Measurements from ENCODE around the gene MYOM3. TPM values are rescaled to one million over a fixed set of nuclear protein-coding genes. Genes with fewer than 3 reads are reported as not detected.

MYOM3 gene
- total RNA-seq, 1 donor from 2014 or later, result not detected

GRCh38 chr1:24110642-24111261 is 1.2 kb downstream of the MYOM3 start:
- no peaks in the 10 kb centered on the region for H3K9me3 Mint-ChIP-seq (ENCODE audit: unreplicated experiment)
- no peak overlapping the region for H3K4me3 Mint-ChIP-seq (ENCODE audit: unreplicated experiment)
- H3K27ac Mint-ChIP-seq (ENCODE audit: unreplicated experiment), result no peak overlapping the region
- no peaks in the 10 kb centered on the region for H3K36me3 Mint-ChIP-seq (ENCODE audit: unreplicated experiment)
- TF ChIP-seq, protein P1, sequence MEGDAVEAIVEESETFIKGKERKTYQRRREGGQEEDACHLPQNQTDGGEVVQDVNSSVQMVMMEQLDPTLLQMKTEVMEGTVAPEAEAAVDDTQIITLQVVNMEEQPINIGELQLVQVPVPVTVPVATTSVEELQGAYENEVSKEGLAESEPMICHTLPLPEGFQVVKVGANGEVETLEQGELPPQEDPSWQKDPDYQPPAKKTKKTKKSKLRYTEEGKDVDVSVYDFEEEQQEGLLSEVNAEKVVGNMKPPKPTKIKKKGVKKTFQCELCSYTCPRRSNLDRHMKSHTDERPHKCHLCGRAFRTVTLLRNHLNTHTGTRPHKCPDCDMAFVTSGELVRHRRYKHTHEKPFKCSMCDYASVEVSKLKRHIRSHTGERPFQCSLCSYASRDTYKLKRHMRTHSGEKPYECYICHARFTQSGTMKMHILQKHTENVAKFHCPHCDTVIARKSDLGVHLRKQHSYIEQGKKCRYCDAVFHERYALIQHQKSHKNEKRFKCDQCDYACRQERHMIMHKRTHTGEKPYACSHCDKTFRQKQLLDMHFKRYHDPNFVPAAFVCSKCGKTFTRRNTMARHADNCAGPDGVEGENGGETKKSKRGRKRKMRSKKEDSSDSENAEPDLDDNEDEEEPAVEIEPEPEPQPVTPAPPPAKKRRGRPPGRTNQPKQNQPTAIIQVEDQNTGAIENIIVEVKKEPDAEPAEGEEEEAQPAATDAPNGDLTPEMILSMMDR (IDR thresholded peaks at IDR 0.05), result no peak
- peaks cover 31% of the 10 kb centered on the region for H3K4me1 Mint-ChIP-seq (ENCODE audit: unreplicated experiment)
- peaks cover 3% of the 10 kb centered on the region for H3K27me3 Mint-ChIP-seq (ENCODE audit: unreplicated experiment)
- no peak for DNase-seq (ENCODE audit: extremely low spot score, unreplicated experiment)

GRCh38 chr1:24109686-24110475 is 2.1 kb downstream of the MYOM3 start:
- H3K4me1 Mint-ChIP-seq (ENCODE audit: unreplicated experiment), result peaks cover 36% of the 10 kb centered on the region
- no peak overlapping the region for H3K27ac Mint-ChIP-seq (ENCODE audit: unreplicated experiment)
- TF ChIP-seq, protein P1 (IDR thresholded peaks at IDR 0.05), result no peak
- H3K9me3 Mint-ChIP-seq (ENCODE audit: unreplicated experiment), result no peaks in the 10 kb centered on the region
- DNase-seq (ENCODE audit: extremely low spot score, unreplicated experiment), result no peak
- no peak overlapping the region for H3K4me3 Mint-ChIP-seq (ENCODE audit: unreplicated experiment)
- peaks cover 3% of the 10 kb centered on the region for H3K27me3 Mint-ChIP-seq (ENCODE audit: unreplicated experiment)
- H3K36me3 Mint-ChIP-seq (ENCODE audit: unreplicated experiment), result no peaks in the 10 kb centered on the region

- Mint-ChIP-seq H3K9me3 (ENCODE audit: unreplicated experiment) (no peaks in the 10 kb centered on the region), H3K27me3 (ENCODE audit: unreplicated experiment) (peaks cover 3% of the 10 kb centered on the region), H3K36me3 (ENCODE audit: unreplicated experiment) (no peaks in the 10 kb centered on the region), H3K4me1 (ENCODE audit: unreplicated experiment) (peaks cover 36% of the 10 kb centered on the region), H3K27ac (ENCODE audit: unreplicated experiment) (no peak overlapping the region), H3K4me3 (ENCODE audit: unreplicated experiment) (no peak overlapping the region)
- no peak for DNase-seq (ENCODE audit: extremely low spot score, unreplicated experiment)
- TF ChIP-seq, protein P1 (IDR thresholded peaks at IDR 0.05), result no peak
Measured at GRCh38 chr1:24109166-24109483, 2.8 kb downstream of the MYOM3 start.

DNA sequence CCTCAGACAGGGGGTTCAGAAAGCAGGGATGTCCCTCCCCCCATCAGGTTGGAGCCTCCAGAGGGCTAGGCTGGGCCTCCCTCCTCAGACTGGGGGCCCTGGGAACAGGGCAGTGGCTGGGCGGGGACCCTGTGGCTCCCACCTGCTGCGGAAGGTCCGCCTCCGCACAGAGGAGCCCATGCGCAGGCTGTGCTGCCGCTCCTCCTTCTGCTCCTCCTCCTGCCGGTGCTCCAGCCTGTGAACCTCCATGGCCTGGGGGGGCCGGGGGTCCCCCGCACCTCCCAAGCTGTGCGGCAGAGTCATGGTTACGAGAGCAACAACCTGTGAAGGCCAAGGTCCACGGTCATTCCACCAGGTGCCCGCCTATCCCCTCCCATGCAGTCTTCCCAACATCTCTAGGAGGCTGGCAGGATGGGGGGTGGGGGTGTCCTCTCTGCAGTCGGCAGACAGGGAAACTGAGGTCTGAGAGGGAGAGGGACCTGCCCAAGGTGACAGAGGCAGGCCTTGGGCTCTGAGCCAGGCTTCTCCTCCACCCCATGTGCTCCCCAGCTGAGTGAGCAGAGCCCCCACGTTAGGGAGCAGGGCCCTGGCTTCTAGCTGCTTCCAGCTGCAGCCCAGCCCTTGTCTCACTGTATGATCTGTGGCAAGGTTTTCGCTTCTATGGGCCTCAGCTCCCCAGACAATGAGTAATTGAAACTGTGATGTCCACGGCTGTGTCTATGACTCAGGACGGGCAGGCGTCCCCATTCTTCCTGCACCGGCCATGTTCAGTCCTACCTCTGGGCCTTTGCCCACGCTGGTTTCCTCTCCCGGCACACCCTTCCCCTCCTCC is 3.4 kb downstream of the MYOM3 start:
- Mint-ChIP-seq H3K4me1 (ENCODE audit: unreplicated experiment) (peaks cover 36% of the 10 kb centered on the region), H3K4me3 (ENCODE audit: unreplicated experiment) (no peak overlapping the region), H3K9me3 (ENCODE audit: unreplicated experiment) (no peaks in the 10 kb centered on the region), H3K36me3 (ENCODE audit: unreplicated experiment) (no peaks in the 10 kb centered on the region), H3K27me3 (ENCODE audit: unreplicated experiment) (no peaks in the 10 kb centered on the region), H3K27ac (ENCODE audit: unreplicated experiment) (no peak overlapping the region)
- no peak for DNase-seq (ENCODE audit: extremely low spot score, unreplicated experiment)
- TF ChIP-seq, protein P1 (IDR thresholded peaks at IDR 0.05), result no peak

Measured in osteocyte (in vitro differentiated cells).